Skeletal muscle tissue (tissue), 4 donors: ENCODE data around the gene MAL. TPM values are rescaled to one million over a fixed set of nuclear protein-coding genes. Genes with fewer than 3 reads are reported as not detected.

Experiments used
- H3K27ac ChIP-seq: one replicate; pipeline ENCODE4 v1.7.0; 2013; ENCODE audit warnings: mild to moderate bottlenecking, low read depth, low read length, inconsistent platforms
- H3K27me3 ChIP-seq, 3 donors: one replicate each; pipeline ENCODE4 v1.7.0; 2013; ENCODE audit warnings: low read length in 3 of 3; ENCODE audit not compliant: control insufficient read depth in 3 of 3, insufficient read depth in 3 of 3
- H3K36me3 ChIP-seq, 3 donors: one replicate each; pipeline ENCODE4 v1.7.0; 2013; ENCODE audit warnings: low read length in 3 of 3; ENCODE audit not compliant: control insufficient read depth in 3 of 3, insufficient read depth in 3 of 3
- H3K4me1 ChIP-seq, 3 donors: one replicate each; pipeline ENCODE4 v1.7.0; 2013; ENCODE audit warnings: low read length in 3 of 3, mild to moderate bottlenecking in 3 of 3; ENCODE audit not compliant: control insufficient read depth in 3 of 3, insufficient read depth in 3 of 3
- H3K4me3 ChIP-seq, 3 donors: one replicate each; pipeline ENCODE4 v1.7.0; 2013; ENCODE audit warnings: low read length in 3 of 3
- H3K9ac ChIP-seq, 3 donors: one replicate each; pipeline ENCODE4 v1.7.0; 2013; ENCODE audit warnings: low read length in 3 of 3, mild to moderate bottlenecking in 3 of 3, moderate library complexity in 2 of 3, low read depth in 1 of 3
- H3K9me3 ChIP-seq, 3 donors: one replicate each; pipeline ENCODE4 v1.7.0; 2013; ENCODE audit warnings: low read length in 3 of 3; ENCODE audit not compliant: control insufficient read depth in 3 of 3
- total RNA-seq: library from RNA; depleted of rRNA; stranded (reverse); fragments of >200 nt; gene quantifications from one replicate; pipeline ENCODE4 v1.2.3, GENCODE V29; 2014
- donor health status: Osteomylitis.

Gene MAL
- total RNA-seq, 1 donor from 2014 or later: 4.2 TPM

- Histone ChIP-seq H3K4me3 (no peak overlapping the region), H3K36me3 (no peaks in the 10 kb centered on the region), H3K27me3 (peaks cover 38 to 54% (median 40%) of the 10 kb centered on the region in 3 donors), H3K4me1 (no peaks in the 10 kb centered on the region), H3K27ac (no peak overlapping the region), H3K9ac (no peak overlapping the region), H3K9me3 (no peaks in the 10 kb centered on the region)
These were observed 29.0 kb upstream of the MAL start for GRCh38 chr2:94996305-94997100.

DNA sequence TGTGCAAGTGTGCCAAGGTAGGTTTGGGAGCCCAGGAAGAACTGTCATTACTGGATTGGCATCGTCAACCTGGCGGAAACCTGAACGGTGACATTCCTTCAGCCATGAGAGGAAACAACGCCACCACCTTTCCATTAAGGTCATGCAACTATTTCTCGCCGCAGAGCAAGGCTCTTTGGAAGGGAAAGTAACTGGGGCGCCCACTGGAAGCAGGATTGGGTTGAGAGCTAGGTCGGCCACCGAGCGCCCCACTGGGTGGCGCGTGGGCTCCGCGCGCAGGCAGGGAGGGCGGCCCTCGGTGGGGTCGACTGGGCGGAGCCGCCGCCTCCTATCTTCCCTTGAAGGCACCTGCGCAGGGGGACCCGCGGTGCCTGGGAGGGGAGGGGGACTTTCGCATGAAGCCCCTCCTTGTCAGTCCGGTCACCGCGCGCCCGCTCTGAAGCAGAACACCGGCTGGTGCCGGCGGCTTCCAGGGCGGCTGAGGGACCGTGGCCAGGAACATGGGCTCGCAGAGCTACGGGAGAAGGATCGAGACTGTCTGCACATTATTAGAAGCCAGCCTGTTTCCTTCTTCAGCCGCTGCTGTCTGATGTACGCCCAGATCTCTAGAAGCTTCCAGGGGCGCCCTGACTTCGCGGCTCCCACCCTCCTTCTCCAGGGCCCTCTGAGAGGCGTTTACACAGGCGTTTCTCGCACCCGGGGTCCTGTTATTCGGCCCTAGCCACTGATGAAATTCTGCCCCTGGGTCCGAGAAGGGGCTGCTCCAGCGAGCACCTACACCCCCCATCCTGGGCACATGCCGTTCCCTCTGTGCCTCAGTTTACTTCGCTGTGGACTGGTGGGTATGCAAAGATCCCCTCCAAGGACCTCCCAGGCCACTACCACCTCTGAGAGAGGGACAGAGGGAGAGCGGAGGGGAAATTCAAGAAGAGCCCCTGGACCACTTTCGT lies 27.3 kb upstream of the MAL start:
- Histone ChIP-seq H3K4me3 (no peak overlapping the region), H3K9me3 (no peaks in the 10 kb centered on the region), H3K36me3 (no peaks in the 10 kb centered on the region), H3K9ac (peak overlapping the region in 1 of 3 donors; percentile 16), H3K27ac (no peak overlapping the region), H3K4me1 (no peaks in the 10 kb centered on the region), H3K27me3 (peaks cover 38 to 51% (median 40%) of the 10 kb centered on the region in 3 donors)

GRCh38 chr2:94999431-94999883 lies 26.1 kb upstream of the MAL start:
- H3K4me3 ChIP-seq: no peak overlapping the region
- no peaks in the 10 kb centered on the region for H3K9me3 ChIP-seq
- H3K4me1 ChIP-seq: no peaks in the 10 kb centered on the region
- H3K36me3 ChIP-seq: no peaks in the 10 kb centered on the region
- H3K9ac ChIP-seq: no peak overlapping the region
- H3K27me3 ChIP-seq: peaks cover 35 to 48% (median 43%) of the 10 kb centered on the region in 3 donors
- no peak overlapping the region for H3K27ac ChIP-seq

DNA sequence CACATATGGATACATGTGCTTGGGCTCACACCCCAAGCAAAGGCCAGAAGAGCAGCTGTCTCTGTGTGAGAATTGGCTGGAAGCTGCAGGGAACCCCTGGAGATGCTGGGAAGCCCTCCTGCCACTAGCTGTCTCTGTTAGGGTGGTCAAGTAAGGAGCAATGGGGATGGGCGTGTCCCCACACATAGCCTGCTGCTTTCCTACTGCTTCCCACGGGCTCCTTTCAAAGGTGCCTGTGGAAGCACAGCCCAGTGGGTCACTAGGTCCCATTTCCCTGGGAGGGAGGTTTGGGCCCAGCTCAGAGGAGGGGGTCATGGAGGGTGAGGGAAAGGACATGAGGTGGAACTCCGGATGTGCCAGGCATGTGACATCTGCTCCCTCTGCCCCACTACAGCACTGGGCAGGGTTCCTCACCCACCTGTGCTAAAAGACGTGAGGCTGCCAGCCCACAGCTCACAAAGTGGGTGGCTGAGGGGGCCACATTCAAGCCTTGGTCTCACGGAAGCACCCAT lies 24.4 kb upstream of the MAL start:
- H3K9ac ChIP-seq: no peak overlapping the region
- H3K4me3 ChIP-seq: no peak overlapping the region
- no peaks in the 10 kb centered on the region for H3K4me1 ChIP-seq
- no peaks in the 10 kb centered on the region for H3K9me3 ChIP-seq
- peaks cover 25 to 39% (median 31%) of the 10 kb centered on the region in 3 donors for H3K27me3 ChIP-seq
- H3K27ac ChIP-seq: no peak overlapping the region
- no peaks in the 10 kb centered on the region for H3K36me3 ChIP-seq

- no peaks in the 10 kb centered on the region for H3K9me3 ChIP-seq
- no peak overlapping the region for H3K9ac ChIP-seq
- H3K36me3 ChIP-seq: no peaks in the 10 kb centered on the region
- H3K27me3 ChIP-seq: peaks cover 25 to 35% (median 29%) of the 10 kb centered on the region in 3 donors
- H3K27ac ChIP-seq: no peak overlapping the region
- no peaks in the 10 kb centered on the region for H3K4me1 ChIP-seq
- no peak overlapping the region for H3K4me3 ChIP-seq
These were observed 23.8 kb upstream of the MAL start for GRCh38 chr2:95001701-95002100.

DNA sequence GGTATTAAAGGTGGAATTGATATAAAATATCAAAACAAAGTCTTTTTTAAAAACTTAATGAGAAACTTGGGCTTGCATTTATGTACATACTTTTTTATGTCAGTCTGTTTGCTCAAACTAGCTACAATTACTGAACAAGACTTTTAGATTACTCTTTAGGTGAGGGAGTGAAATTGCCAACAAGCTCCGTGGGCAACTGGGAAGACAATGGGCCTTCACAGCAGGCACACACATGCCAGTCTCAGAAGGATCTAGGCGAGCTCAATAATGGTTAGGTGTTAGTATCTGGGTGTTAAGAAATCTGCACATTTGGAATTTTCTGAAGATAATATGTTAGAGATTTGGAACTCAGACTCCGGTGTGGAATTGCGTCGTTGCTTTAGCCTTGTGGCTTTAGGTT lies 23.0 kb upstream of the MAL start:
- Histone ChIP-seq H3K27me3 (peaks cover 18 to 27% (median 23%) of the 10 kb centered on the region in 3 donors), H3K27ac (no peak overlapping the region), H3K36me3 (no peaks in the 10 kb centered on the region), H3K9ac (no peak overlapping the region), H3K4me1 (no peaks in the 10 kb centered on the region), H3K9me3 (no peaks in the 10 kb centered on the region), H3K4me3 (no peak overlapping the region)

DNA sequence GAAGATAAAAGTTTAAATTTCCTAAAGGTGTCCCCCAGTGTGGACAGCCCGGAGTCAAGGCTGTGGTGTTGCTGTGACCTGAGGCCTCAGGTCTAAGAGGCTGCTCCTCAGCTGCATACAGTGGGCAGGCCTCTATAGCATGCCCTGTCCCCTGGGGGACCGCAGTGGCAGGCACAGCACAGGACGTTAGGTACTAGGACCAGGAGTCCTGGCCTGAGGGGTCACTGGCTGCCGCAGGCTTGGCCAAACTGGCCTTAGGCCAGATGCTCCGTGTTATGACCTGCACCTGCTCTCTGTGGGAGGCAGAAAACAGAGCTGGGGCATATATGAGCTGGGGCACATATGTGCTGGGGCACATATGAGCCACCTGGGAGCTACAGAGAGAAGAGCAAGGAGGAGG lies 21.2 kb upstream of the MAL start:
- Histone ChIP-seq H3K27me3 (peaks cover 3 to 10% (median 7%) of the 10 kb centered on the region in 3 donors), H3K4me1 (no peaks in the 10 kb centered on the region), H3K4me3 (no peak overlapping the region), H3K9me3 (no peaks in the 10 kb centered on the region), H3K36me3 (no peaks in the 10 kb centered on the region), H3K27ac (no peak overlapping the region), H3K9ac (no peak overlapping the region)

DNA sequence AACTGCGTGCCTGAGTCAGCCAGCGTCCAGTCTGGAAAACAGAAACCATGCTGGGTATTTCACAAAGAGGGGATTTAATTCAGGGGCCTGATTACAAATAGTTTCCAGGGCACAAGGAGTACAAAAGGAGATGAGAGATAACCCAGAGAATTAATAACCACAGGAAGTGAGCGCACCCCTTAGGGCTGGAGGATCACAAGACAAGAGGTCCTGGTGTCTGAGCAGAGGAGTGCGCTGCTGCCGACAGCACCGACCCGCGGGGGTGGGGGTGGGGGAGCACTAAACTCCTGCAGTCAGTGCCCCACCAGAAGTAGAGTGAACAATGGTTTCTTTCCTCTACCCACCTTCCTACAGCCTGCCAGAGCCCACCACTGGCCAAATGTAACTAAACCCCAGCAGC lies 20.8 kb upstream of the MAL start:
- Histone ChIP-seq H3K27ac (no peak overlapping the region), H3K27me3 (peaks cover 0 to 9% (median 3%) of the 10 kb centered on the region in 3 donors), H3K9me3 (no peaks in the 10 kb centered on the region), H3K4me1 (no peaks in the 10 kb centered on the region), H3K4me3 (no peak overlapping the region), H3K9ac (no peak overlapping the region), H3K36me3 (no peaks in the 10 kb centered on the region)

- H3K4me1 ChIP-seq: no peaks in the 10 kb centered on the region
- H3K27me3 ChIP-seq: peaks cover 0 to 9% (median 3%) of the 10 kb centered on the region in 3 donors
- no peak overlapping the region for H3K27ac ChIP-seq
- H3K9me3 ChIP-seq: no peaks in the 10 kb centered on the region
- no peak overlapping the region for H3K4me3 ChIP-seq
- H3K36me3 ChIP-seq: no peaks in the 10 kb centered on the region
- no peak overlapping the region for H3K9ac ChIP-seq
These were observed 19.8 kb upstream of the MAL start for GRCh38 chr2:95005726-95006125.
